GF-D8 (cell line): ENCODE results near the gene ZNF716.
"Not testable (repeated sequence)": the region's sequence is repeated elsewhere in the genome, so short reads cannot be mapped to it uniquely, and the experiment has no call there.

ENCODE experiments used
- DNase-seq: peaks from one replicate; lab custom pipeline; 2025; lab: John Stamatoyannopoulos, UW

ZNF716 gene

DNA sequence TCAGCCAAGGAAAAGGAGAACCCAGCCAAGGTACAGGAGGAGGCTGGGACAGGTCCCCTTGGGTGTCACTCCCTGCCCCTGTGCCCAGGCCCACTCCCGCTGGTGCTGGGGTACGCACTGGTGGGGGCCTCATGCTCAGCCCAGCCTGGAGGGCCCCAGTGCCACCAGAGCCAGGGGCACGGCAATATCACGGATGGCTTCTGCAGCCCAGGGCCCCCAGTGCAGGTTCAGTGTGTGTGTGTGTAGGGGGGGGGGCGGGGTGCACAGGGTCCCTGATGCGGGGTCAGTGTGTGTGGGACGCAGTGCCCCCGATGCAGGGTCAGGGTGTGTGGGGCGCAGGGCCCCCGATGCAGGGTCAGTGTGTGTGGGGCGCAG is 23.4 kb upstream of the ZNF716 start:
- no peak for DNase-seq

DNA sequence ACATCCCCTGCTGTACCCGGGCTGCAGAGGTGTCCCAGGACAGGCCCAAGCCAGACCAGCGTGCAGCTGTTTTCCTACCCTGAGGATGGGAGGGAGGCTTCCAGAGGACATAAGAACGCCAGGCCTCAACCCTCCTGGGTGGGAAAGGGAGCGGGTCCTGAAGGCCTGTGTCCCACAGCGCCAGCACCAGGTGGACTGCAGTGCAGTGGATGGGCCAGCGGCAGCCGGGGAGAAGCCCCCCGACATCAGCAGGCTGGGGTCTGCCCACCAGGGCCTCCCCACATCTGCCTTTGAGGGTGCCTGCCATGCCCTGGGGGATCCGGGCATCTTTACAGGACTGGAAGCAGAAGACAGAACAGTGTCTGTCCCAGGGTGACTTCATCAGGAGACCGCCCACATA is 22.8 kb upstream of the ZNF716 start:
- no peak for DNase-seq

DNA sequence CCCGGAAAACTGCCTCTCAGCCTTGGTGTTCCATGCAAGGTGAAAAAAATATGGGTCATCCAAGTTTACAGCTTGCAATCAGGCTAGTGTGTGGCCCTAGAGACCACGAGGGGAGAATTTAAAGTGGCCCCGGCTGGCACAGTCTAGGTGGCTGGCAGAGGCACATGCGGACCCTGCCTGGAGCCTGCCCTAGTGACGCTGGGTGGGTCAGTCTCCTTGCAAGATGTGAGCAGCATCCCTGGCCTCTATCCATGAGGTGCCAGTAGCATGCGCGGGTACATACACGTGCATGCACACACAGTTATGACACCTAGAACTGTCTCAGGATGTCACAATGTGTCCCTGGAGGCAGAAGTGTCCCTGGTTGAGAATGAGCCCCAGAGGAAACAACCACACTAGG is 22.4 kb upstream of the ZNF716 start:
- DNase-seq = no peak

DNA sequence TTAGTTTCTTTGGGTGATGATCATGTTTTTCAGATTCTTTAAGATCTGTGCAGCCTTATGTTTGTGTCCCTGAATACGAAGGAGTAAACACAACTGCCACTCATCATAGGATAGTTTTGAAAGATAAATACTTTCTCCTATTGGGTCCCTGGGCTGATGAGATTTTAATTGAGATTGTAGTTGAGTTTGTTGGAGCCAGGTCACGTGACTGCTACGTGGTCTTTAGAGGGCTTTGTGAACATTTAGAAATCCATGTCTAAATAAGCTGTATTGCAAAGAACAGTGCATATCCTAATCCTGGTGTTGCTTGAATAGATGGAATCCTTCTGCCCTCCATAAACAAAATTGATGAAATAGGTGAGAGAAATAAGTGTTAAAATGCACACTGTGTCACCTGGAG is 17.4 kb upstream of the ZNF716 start:
- DNase-seq = no peak

DNA sequence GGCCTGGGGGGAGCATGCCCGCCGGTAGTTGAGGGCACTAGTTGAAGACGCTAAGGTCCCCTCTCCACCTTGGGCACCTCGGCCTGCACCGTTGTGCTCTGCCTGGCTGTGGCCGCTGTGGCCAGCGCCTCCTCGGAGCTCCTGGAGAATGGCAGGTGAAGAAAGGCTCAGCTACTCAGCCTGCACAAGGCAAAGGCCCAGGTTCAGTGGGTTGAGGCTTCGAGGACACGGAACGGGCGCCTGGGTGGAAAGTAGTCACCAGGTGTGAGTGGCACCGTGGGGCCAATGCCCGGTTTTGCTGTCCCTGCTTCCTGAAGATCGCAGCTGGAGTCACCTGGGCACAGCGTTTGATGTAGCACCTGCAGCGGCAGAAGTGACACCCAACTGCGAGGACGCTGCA is 12.4 kb upstream of the ZNF716 start:
- DNase-seq = no peak

DNA sequence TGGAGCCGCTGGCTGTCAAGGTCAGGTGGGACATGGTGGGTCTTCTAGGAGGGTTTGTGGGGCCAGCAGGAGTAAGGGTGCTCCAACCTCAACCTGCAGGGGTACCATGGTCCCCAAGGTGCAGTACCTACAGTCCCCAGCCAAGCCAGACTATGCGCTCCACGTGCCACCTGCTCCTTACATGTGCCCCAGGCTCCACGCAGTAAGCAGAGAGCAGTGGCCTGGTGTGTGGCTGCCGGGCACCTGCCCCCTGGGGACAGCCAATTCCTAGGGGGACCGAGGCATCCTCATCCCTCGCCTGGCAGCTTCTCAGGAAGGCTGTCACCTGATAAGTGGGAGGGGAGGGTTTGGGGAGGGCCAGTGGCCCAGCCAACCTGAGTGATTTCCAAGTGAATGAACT is 11.7 kb upstream of the ZNF716 start:
- no peak for DNase-seq

DNA sequence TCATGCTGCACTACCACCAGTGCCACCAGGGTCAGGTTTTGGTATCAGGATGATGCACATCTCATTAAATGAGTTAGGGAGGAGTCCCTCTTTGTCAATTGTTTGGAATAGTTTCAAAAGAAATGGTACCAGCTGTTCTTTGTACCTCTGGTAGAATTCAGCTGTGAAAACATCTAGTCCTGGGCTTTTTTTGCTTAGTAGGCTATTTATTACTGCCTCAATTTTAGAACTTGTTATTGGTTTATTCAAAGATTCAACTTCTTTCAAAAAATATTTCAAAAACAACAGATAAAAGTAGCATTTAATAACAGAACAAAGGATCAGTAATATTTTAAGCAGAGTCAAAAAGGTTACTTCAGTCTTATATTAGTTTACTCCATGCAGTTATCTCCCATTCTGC is 6.4 kb upstream of the ZNF716 start:
- DNase-seq = no peak

DNA sequence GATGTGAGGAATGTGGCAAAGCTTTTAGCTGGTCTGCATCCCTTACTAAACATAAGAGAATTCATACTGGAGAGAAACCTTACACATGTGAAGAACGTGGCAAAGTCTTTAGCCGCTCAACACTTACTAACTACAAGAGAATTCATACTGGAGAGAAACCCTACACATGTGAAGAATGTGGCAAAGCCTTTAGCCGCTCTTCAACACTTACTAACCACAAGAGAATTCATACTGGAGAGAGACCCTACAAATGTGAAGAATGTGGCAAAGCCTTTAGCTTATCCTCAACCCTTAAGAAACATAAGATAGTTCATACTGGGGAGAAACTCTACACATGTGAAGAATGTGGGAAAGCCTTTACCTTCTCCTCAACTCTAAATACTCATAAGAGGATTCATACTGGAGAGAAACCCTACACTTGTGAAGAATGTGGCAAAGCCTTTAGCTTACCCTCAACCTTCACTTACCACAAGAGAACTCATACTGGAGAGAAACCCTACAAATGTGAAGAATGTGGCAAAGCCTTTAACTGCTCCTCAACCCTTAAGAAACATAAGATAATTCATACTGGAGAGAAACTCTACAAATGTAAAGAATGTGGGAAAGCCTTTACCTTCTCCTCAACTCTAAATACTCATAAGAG is 19.3 kb downstream of the ZNF716 start:
- not testable (repeated sequence) for DNase-seq

DNA sequence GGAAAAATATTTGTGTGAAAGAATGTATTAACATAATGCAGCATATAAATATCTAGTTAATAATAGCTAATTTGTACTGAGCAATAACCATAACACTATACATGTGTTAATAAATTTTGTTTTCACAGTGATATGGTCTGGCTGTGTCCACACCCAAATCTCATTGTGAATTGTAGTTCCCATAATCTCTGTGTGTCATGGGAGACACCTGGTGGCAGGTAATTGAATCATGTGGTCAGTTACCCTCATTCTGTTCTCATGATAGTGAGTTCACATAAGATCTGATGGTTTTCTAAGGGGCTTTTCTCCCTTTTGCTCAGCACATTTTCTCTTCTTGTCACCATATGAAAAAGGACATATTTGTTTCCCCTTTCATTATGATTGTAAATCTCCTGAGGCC is 30.3 kb downstream of the ZNF716 start:
- DNase-seq = not testable (repeated sequence)

DNA sequence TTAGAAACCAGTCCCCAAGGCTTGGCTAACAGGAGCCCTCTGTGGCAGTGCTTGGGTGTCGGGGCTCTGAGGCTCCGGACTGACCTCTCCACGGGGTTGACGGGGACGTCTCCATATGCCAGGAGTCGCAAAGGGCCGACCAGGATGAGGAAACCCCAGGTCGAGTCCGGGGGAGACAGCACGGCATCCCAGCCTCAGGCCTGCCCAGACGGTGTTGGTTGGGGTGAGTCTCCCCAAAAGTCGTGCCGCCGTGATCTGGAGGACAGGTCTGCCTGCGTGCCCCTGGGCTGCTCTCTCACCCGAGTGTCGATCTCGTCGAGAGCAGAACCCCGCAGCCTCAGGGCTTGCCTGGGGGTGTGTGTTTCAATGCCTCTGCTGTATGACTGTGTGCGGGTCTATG is 35.0 kb downstream of the ZNF716 start:
- not testable (repeated sequence) for DNase-seq

DNA sequence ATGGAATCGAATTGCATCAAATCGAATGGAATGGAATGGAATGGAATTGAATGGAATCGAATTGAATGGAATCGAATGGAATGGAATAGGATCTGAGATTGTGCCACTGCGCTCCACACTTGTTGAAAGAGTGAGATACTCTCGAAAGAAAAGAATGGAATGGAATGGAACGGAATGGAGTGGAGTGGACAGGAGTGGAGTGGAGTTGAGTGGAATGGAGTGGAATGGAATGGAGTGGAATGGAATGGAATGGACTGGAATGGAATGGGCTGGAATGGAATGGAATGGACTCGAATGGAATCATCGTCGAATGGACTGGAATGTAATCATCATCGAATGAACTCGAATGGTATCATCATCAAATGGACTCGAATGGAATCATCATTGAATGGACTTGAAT is 38.0 kb downstream of the ZNF716 start:
- DNase-seq = no peak

DNA sequence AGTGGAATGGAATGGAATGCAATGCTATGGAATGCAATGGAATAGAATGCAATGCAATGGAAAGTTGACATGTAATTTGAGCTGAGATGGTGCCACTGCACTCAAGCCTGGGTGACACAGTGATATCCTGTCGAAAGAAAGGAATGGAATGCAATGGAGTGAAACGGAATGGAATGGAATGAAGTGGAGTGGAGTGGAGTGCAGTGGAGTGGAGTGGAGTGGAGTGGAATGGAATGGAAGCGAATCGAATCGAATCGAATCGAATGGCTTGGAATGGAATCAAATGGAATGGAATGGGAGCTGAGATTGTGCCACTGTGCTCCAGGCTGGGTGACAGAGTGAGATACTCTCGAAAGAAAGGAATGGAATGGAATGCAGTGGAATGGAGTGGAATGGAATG is 45.1 kb downstream of the ZNF716 start:
- DNase-seq = not testable (repeated sequence)

DNA sequence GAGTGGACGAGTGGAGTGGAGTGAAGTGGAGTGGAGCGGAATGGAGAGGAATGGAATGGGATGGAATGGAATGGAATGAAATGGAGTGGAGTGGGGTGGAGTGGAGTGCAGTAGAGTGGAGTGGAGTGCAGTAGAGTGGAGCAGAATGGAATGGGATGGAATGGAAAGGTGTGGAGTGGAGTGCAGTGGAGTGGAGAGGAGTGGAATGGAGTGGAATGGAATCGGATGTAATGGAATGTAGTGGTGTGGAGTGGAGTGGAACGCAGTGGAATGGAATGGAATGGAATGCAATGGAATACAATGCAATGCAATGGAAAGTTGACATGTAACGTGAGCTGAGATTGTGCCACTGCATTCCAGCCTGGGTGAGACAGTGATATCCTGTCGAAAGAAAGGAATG is 46.4 kb downstream of the ZNF716 start:
- no peak for DNase-seq

DNA sequence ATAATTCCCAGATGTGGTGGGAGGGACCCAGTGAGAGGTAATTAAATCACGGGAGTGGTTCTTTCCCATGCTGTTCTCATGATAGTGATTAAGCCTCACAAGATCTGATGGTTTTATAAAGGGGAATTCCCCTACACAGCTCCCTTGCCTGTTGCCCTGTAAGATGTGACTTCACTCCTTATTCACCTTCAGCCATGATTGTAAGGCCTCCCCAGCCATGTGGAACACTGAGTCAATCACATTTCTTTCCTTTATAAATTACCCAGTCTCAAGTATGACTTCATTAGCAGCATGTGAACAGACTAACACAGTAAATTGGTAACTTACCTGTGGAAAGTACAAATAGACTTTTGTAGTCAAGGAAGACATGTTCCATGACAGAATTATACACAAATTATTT is 55.2 kb downstream of the ZNF716 start:
- DNase-seq = no peak
